ENCODE data around the gene GRIK4. TPM values are rescaled to one million over a fixed set of nuclear protein-coding genes. Genes with fewer than 3 reads are reported as not detected.

GRIK4 gene
- total RNA-seq, 1 donor from 2014 or later: 0.10 TPM

DNA sequence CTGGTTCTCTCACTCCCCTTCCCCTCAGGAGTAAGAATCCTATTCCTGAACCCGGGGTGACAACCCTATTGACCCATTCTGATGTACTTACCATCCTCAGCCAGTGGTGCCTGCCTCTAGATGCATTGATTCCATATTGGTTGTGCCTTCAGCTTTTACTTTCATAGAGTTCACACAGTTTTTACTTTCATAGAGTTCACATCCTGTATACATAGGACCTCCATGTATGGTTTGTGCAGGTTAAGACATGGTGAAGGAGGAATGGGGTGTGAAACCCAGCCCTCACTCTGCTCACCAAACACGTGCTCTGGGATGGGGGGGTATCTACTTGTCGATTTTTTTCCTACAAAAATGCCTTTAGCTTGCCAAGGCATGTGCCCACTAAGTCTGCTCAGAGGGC lies 406.7 kb downstream of the GRIK4 start:
- DNase-seq: no peak

DNA sequence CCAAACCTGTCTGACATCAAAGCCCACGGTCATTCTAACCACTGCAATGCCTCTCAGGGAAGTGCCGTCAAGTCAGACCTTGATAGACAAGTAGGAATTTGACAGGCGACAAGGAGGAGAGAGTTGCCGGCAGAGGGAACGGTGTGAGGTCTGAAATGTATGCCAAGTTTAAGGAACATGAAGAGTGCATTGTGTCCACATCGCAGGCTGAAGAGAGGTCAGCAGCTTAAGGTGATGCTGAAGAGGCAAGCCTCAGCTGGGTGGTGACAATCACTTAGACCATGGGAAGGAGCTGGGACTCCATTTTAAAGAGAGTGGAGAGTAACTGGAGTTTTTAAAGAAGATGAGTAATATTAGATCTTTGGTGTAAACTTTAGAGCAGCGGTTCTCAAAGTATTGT lies 407.5 kb downstream of the GRIK4 start:
- no peak for DNase-seq

DNA sequence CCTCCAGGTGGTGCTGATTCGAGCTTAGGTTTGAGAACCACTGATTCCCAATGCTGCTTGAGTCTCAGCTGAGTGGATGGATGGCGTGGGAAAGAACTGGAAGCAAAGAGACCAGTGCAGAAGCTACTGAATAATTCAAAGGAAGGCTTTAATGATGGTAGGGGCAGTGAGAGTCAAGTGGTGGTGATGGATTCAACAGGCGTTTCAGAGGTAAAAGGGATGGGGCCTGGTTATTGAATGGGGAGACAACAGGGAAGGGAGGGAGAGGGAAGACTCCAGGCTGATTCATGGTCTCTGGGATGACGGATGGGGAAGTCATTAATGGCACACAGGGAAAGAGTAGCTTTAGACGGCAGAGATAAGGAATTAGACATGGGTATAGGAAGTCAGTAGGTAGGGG lies 408.0 kb downstream of the GRIK4 start:
- no peak for DNase-seq

DNA sequence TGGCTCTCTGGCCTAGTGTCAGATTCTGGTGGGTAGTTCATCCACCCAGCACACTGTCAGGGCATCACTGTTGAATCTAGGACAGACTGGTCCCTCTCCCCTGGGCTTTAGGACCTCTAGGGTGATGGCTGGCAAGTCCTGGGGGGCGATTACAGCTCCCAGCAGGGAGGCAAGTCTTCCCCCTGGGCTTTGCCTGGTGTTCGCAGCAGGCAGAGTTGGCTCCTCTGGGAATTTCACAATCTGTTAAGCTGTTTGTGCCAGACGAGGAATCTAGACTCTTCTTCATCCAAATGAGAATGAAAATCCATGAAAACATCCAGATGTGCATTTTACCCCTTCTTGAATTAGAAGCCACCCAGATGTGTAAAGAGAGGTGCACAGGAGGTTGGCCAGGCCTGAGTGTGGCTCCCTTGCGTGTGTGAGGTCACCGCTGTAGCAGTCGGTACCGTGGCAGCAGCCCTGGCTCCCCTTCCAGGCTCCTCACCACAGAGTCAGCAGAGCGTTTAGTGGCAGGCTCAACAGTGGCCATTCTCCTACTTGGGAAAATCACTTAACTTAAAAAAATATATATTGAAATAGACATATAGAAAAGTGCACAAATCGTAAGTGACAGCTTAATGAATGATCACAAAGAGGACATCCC lies 412.4 kb downstream of the GRIK4 start:
- no peak for DNase-seq

- DNase-seq: no peak
Measured at GRCh38 chr11:120925944-120926343, 414.4 kb downstream of the GRIK4 start.

DNA sequence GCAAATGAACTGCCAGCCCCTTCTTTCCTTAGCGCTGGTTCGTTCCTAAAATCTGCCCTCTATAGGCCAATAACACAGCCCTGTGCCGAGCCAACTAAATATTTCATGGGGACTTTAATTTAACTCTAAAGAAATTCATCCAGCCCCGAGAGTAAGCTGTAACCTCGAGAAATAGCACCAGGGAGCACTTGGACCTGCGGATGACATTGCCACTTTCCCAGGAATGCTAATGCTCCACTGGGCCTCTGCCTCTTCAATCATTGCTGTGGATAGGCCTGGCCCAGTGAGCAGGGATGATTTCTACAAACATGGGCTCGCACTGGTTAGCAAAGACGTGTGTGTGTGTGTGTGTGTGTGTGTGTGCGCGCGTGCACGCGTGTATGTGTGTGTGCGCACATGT lies 417.1 kb downstream of the GRIK4 start:
- DNase-seq: no peak

DNA sequence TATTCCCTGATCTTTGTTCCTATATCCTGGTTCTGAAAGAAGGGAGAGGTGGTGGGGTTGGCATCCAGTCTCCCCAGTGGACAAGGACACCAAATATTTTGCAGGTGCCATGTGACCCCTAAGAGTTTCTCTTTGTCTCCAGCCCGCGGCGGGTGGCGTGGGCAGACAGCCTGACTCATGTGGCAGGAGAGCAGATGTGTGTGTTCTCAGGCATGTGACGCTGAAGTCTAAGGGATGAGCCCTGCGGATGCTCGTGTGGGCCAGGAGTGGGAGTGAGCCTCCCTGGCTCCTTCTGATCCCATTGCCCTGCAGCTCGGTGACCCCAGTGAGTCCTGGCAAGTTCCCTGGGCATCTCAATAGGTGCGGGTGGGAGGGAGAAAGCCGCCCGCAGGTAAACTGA lies 417.5 kb downstream of the GRIK4 start:
- DNase-seq: no peak

- peak; percentile 48 for DNase-seq
Measured at GRCh38 chr11:120929664-120930154, 418.2 kb downstream of the GRIK4 start.

GRCh38 chr11:120931057-120931779 lies 419.7 kb downstream of the GRIK4 start:
- no peak for DNase-seq

GRCh38 chr11:120932305-120932915 lies 420.9 kb downstream of the GRIK4 start:
- DNase-seq: no peak

DNA sequence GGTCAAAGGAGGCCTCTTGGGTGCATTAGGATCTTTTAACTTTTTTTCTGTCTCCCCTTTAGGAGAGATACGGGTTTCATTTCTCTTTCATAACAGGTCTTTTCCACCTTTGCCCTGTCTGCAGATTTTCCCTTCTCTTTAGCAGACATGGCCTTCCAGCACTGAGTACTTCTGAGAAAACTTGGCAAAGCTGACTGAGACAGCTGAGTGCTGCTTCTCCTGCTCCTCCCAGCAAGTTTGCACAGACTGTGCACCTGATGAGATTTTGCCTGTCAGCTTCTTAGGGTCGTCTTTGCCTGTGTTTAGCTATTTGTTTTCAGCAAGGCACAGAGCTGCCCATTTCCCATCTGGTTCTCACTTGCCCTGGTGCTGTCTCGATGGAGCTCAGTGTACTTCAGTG lies 424.8 kb downstream of the GRIK4 start:
- DNase-seq: peak; percentile 41

DNA sequence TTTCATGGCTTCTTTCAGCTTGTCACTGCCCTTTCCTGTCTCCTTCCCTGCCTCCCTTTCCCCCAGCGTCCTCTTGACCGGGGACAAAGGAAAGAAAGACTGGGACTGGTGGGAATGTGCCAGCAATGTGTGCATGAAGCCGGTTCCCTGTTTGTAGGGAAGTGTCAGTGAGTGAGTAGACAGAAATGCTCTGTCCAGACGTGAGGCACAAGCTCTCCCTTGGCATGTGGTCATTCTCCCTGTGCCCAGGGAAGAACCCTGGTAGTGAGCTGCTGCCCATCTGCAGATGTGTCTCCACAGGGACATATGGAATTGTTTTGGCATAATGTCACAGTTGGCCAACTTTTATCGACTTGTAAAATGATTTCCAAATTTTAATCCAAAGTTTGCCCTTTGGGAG lies 426.0 kb downstream of the GRIK4 start:
- DNase-seq: no peak

GRCh38 chr11:120938260-120938659 lies 426.7 kb downstream of the GRIK4 start:
- DNase-seq: no peak

DNA sequence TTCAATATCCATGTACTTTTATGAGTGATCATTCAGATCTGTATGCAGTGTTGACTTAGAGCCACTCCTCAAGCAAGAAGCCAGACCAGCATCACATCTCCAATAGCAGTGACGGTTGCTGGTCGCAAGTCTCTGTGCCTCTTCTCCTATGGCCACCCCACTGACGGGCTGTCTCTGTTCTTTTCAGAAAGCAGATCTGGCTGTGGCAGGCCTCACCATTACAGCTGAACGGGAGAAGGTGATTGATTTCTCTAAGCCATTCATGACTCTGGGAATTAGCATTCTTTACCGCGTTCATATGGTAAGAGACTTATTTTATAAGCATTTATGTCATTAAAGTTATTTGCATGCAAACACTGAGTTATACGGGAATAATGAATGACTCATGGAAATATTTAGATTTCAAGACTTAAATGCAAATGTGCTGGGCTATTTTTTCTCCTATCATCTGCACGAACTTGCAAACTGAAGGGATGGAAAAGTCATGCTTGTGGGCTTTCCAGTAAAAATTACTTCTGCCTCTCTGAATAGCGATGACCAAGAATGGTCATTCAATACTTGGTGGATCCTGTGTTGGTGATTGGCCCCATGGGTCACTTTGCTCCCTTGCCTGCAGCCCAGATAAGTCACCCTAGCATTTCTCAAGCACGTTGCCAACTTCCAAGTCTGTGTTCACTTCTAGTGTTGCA lies 428.8 kb downstream of the GRIK4 start:
- no peak for DNase-seq

GRCh38 chr11:120941000-120941399 lies 429.5 kb downstream of the GRIK4 start:
- DNase-seq: no peak

DNA sequence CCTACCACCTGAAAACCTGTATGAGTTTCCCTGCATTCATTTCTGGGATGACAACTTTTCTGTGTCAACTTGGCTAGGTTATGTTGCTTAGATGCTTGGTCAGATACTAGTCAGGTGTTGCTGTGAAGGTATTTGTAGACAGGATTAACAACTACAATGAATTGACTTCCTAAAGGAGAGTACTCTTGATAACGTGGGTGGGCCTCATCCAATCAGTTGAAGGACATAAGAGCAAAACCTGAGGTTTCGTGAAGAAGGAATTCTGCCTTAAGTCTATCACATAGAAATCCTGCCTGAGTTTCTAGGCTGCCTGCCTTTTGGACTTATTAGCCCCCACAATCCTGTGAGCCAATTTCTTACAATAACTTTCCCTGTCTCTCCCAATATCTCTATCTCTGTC lies 431.2 kb downstream of the GRIK4 start:
- no peak for DNase-seq

GRCh38 chr11:120945042-120945441 lies 433.5 kb downstream of the GRIK4 start:
- DNase-seq: no peak

- DNase-seq: peak; percentile 42
Measured at GRCh38 chr11:120950880-120951279, 439.3 kb downstream of the GRIK4 start.

GRCh38 chr11:120952461-120953434 lies 441.2 kb downstream of the GRIK4 start:
- peak; percentile 98 for DNase-seq

GRCh38 chr11:120954381-120954780 lies 442.8 kb downstream of the GRIK4 start:
- DNase-seq: no peak

- DNase-seq: no peak
Measured at GRCh38 chr11:120956710-120957495, 445.4 kb downstream of the GRIK4 start.

All from tongue (tissue), 2 donors.